GM21528 (cell line): Measurements from ENCODE around the gene GPR141.

Source experiments
- ATAC-seq: cut with Tn5 transposase; IDR thresholded peaks from one replicate; pipeline ENCODE4 v1.9.1; 2021; ENCODE audit warnings: mild to moderate bottlenecking, moderate library complexity; ENCODE audit not compliant: unreplicated experiment, low FRiP score

The GPR141 gene

DNA sequence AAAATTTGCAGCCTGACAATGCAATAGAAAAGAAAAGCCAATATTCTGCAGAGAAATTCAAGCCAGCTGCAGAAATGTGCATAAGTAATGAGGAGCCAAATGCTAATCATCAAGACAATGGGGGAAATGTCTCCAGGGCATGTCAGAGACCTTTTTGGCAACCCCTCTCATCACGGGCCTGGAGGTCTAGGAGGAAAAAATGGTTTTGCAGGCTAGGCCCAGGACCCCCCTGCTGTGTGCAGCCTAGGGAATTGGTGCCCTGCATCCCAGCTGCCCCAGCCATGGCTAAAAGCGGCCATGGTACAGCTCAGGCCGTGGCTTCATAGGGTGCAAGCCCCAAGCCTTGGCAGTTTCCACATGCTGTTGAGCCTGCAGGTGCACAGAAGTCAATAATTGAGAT lies 92.4 kb downstream of the GPR141 start:
- ATAC-seq = no peak

DNA sequence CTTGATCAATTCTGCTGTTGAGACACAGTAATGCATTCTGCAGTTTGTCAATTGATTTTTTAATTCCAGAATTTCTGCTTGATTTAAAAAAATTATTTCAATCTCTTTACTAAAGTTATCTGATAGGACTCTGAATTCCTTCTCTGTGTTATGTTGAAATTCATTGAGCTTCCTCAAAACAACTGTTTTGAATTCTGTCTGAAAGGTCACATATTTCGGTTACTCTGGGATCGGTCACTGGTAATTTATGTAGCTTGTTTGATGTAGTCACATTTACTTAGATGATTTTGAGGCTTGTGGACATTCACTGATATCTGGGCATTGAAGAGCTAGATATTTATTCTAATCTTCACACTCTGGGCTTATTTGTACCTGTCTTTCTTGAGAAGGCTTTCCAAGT lies 97.6 kb downstream of the GPR141 start:
- ATAC-seq = no peak

DNA sequence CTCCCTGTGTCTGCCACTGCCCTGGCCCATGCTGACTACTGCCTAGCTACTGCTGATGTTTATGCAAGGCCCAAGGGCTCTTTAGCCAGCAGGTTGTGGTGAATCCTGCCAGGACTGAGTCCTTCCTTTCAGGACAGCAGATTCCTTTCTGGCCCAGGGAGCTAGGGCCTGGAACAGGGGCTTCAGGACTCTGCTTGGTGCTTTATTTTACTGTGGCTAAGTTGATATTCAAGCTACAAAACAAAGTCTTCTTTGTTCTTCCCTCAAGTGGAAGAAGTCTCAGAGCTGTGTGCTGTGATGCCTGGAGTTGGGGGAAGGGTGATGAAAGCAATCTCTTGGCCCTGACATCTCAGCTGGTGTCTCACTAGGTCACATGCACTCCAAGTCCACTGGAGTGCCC lies 98.6 kb downstream of the GPR141 start:
- ATAC-seq = no peak

GRCh38 chr7:37784015-37784414 lies 100.4 kb downstream of the GPR141 start:
- ATAC-seq = no peak

GRCh38 chr7:37786741-37787569 lies 103.4 kb downstream of the GPR141 start:
- ATAC-seq = peak; percentile 93
